ENCODE measurements around the gene CTSD.

The CTSD gene

DNA sequence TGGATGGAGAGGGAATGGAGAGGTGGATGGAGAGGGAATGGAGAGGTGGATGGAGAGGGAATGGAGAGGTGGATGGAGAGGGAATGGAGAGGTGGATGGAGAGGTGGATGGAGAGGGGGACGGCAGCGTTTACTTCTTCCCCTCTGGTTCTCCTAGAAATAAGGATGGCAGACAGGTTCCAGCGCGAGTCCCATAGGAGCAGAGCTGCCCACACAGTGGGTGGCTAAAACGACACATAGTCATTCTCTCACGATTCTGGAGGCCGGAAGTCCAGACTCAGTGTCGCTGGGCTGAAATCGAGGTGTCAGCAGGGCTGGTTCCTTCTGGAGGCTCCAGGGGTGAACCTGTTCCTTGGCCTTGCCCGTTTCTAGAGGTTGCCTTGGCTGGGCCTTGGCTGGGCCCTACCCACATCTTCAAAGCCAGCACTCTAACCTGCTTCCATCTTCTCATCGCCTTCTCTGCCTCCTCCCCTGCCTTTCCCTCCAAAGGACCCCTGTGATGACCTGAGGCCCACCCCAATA lies 12.7 kb upstream of the CTSD start:
- TF ChIP-seq, protein P1, sequence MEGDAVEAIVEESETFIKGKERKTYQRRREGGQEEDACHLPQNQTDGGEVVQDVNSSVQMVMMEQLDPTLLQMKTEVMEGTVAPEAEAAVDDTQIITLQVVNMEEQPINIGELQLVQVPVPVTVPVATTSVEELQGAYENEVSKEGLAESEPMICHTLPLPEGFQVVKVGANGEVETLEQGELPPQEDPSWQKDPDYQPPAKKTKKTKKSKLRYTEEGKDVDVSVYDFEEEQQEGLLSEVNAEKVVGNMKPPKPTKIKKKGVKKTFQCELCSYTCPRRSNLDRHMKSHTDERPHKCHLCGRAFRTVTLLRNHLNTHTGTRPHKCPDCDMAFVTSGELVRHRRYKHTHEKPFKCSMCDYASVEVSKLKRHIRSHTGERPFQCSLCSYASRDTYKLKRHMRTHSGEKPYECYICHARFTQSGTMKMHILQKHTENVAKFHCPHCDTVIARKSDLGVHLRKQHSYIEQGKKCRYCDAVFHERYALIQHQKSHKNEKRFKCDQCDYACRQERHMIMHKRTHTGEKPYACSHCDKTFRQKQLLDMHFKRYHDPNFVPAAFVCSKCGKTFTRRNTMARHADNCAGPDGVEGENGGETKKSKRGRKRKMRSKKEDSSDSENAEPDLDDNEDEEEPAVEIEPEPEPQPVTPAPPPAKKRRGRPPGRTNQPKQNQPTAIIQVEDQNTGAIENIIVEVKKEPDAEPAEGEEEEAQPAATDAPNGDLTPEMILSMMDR (conservative IDR thresholded peaks at IDR 0.05) = no peak
- H3K27ac ChIP-seq = no peak overlapping the region

DNA sequence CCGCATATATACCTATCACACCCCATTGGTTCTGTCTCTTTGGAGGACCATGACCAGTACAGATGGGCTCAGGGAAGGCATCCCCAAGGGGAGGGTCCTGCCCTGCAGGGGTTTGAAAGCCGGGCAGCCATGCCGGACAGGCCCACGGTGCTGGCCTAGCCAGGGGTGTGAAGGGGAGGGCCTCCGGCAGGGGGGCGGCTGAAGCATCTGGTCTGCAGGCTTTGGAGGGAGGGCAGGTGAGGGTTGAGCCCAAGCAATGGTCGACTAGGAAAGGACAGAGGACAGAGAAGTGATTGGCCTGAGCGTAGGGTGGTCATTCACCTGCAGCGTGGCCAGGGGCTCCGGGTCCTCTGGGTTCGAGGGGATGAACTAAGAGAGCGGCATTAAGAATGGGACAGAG lies 11.2 kb upstream of the CTSD start:
- TF ChIP-seq, protein P1 (conservative IDR thresholded peaks at IDR 0.05) = no peak
- H3K27ac ChIP-seq = no peak overlapping the region

DNA sequence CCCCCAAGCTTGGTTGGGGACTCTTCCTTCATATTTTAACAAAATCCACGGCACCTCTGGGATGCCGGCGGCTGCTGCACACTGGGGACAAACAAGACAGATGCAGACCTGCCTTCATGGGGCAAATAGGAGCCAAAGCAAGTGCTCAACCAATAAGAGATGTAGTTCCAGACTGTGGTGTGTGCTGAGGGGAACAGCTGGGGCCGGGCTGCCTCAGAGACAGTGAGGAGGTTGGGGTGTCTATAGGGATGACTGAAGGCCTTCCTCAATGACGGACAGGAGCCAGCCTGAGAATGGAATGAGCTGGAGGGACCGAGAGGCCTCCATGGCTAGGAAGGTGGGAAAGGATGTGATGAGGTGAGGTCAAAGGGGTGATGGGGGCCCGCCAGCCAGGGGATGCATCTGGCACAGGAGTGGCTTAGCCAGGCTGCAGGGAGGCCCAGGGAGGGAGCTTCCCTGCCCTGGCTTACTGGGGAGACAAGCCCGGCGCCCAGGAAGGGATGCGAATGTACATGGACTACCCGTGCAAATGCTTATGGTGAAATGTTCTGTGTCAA lies 10.3 kb upstream of the CTSD start:
- TF ChIP-seq, protein P1 (conservative IDR thresholded peaks at IDR 0.05) = no peak
- H3K27ac ChIP-seq = no peak overlapping the region

DNA sequence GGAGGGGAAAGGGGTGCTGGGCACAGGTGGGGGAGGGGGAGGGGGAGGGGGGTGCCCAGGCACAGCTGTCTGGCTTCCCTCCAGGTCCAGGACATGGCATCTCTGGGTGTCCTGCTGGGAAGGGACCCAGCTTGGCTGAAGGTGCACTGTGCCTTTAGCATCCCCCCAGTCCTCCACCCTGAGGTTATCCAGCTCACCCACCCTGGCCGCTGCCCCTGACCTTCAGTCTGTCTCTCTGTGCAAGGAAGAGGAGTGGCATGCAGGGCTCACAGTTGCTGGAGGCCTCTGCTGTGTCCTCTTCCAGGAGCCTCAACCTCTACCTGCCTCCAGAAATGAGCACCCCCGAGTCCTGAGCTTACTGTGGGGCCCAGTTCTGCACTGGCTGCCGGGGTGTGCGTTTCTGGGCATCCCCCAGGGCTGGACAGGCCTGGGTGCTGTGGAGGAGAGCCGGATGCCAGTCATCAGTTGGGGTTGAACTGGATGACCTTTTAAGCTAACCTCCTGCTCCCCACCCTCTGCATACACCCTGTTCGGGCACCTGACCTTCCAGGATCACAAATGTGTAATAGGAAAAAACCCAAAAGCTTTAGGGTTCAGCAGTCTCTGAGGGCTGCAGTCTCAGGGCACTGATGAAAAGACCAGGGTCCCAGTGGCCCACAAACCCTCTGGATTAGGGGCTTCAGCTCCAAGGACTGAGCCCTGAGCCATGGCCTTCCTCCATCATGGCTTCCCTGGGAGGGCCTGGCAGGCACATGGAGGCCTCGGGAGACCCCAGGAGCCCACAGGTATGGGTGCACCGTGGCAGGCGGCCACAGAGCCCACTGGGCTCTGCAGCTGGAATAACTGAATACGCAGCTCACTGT lies 9.6 kb upstream of the CTSD start:
- TF ChIP-seq, protein P1 (conservative IDR thresholded peaks at IDR 0.05) = no peak
- no peak overlapping the region for H3K27ac ChIP-seq

DNA sequence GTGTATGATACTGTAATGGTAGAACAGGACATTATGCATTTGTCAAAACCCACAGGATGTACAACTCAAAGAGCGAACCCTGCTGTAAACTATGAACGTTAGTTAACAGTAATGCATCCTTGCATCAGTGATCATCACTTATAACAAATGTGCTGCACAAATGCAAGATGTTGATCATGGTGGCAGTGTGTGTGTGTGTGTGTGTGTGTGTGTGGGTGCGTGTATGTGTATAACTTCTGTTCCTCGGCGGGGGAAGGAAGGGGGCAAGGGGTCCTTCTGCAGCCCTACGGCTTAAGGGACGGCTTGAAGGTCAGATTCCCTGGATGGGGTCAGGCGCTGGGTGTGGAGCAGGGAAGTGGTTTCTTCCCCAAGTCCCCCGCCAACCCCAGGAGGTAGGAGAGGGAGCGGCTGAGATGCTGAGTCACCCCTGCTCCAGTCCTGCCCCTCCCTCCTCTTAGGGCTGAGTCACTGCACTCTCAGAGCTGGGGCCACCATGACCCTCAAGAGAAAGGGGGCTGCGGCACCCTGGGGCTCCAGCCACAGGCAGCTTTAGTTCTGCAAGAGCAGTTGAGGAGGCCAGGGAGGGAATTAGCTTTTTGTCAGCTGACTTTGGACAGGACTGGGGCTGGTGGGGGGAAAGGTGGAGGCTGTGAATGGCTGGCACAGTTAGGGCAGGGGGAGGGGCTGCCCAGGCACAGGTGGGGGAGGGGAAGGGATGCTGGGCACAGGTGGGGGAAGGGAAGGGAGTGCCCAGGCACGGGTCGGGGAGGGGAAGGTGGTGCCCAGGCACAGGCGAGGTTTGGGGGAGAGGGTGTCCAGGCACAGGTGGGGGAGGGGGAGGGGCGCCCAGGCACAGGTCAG lies 8.8 kb upstream of the CTSD start:
- H3K27ac ChIP-seq = no peak overlapping the region
- TF ChIP-seq, protein P1 (conservative IDR thresholded peaks at IDR 0.05) = no peak

DNA sequence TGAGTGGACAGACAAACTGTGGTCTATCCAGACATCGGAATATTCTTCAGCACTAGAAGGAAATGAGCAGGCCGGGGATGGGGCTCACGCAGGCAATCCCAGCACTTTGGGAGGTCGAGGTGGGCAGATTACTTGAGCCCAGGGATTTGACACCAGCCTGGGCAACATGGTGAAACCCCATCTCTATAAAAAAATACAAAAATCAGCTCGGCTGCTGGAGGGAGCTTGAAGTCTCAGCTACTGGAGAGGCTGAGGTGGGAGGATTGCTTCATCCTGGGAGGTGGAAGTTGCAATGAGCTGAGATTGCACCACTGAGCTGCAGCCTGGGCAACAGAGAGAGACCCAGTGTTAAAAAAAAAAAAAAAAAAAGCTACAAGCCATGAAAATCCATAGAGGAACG lies 8.0 kb upstream of the CTSD start:
- TF ChIP-seq, protein P1 (conservative IDR thresholded peaks at IDR 0.05) = no peak
- no peak overlapping the region for H3K27ac ChIP-seq

DNA sequence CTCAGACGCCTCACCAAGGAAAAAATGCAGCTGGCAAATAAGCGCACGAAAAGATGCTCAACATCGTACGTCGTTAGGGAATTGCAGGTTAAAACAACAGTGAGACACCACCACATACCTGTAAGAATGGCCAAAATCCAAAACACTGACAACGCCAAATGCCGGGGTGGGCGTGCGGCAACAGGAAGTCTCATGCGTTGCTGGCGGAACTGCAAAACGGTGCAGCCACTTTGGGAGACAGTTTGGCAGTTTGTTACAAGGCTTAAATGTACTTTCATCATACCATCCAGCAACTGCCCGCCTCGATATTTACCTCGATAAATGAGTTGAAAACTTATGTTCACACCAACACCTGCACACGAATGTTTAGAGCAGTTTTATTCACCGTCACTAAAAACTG lies 7.5 kb upstream of the CTSD start:
- H3K27ac ChIP-seq = no peak overlapping the region
- TF ChIP-seq, protein P1 (conservative IDR thresholded peaks at IDR 0.05) = no peak
